ENCODE results near the gene HSPB1. TPM values are rescaled to one million over a fixed set of nuclear protein-coding genes. Genes with fewer than 3 reads are reported as not detected.

Gene HSPB1
- total RNA-seq: 36.2 and 70.0 TPM in 2 replicates
- 234 and 235 TPM in 2 replicates for polyA plus RNA-seq
- polyA plus RNA-seq (2012): 950 and 998 TPM in 2 replicates
- 199 and 349 TPM in 2 replicates for polyA minus RNA-seq (ENCODE audit: low replicate concordance)

DNA sequence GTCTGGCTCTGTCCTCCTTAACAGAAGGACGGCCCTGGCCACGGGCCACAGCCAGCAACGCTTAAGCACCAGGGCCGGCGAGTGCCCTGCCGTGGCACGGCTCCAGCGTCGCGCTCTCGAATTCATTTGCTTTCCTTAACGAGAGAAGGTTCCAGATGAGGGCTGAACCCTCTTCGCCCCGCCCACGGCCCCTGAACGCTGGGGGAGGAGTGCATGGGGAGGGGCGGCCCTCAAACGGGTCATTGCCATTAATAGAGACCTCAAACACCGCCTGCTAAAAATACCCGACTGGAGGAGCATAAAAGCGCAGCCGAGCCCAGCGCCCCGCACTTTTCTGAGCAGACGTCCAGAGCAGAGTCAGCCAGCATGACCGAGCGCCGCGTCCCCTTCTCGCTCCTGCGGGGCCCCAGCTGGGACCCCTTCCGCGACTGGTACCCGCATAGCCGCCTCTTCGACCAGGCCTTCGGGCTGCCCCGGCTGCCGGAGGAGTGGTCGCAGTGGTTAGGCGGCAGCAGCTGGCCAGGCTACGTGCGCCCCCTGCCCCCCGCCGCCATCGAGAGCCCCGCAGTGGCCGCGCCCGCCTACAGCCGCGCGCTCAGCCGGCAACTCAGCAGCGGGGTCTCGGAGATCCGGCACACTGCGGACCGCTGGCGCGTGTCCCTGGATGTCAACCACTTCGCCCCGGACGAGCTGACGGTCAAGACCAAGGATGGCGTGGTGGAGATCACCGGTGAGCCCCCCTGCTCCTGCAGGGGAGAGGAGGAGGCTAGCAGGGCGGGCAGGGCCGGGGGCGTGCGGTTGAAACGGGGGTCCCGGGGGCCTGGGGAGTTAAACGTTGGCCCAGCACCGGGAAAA lies at the start of gene HSPB1:
HSPB1 (plus strand) TSS at position 327 of the 855 bp plus-strand sequence; CDS start at position 367, 40 bp downstream.
- TF ChIP-seq EZH2 (IDR thresholded peaks at IDR 0.05; ENCODE audit: low read length, missing control alignments): no peak
- TF ChIP-seq, protein P1, sequence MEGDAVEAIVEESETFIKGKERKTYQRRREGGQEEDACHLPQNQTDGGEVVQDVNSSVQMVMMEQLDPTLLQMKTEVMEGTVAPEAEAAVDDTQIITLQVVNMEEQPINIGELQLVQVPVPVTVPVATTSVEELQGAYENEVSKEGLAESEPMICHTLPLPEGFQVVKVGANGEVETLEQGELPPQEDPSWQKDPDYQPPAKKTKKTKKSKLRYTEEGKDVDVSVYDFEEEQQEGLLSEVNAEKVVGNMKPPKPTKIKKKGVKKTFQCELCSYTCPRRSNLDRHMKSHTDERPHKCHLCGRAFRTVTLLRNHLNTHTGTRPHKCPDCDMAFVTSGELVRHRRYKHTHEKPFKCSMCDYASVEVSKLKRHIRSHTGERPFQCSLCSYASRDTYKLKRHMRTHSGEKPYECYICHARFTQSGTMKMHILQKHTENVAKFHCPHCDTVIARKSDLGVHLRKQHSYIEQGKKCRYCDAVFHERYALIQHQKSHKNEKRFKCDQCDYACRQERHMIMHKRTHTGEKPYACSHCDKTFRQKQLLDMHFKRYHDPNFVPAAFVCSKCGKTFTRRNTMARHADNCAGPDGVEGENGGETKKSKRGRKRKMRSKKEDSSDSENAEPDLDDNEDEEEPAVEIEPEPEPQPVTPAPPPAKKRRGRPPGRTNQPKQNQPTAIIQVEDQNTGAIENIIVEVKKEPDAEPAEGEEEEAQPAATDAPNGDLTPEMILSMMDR (conservative IDR thresholded peaks at IDR 0.05 in 1 of 2, IDR thresholded peaks at IDR 0.05 in 1 of 2; ENCODE audit: low read depth in 1 of 2, low read length in 2 of 2): no peak
- H3K4me1 ChIP-seq (ENCODE audit: control insufficient read depth, extremely low read depth, insufficient read depth, low read length): peaks cover 9% of the 10 kb centered on the region

DNA sequence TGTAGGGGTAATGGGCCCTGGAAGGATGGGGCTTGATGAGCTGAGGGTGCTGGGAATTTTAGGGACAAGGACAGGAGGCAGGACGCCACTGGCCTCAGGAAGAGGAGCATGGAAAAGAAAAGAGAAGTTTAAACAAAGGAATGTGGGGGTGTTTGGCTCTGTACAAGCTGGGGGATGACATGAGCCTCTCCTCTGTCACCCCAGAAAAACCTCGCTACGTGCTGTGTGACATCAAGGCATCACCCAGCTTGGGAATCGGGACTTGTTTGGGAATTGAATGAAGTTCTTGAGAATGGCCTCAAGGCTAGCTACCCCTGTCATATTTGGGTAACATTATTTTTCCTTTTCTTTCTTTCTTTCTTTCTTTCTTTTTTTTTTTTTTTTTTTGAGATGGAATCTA lies 47.7 kb upstream of the HSPB1 start:
- Histone ChIP-seq H4K20me1 (ENCODE audit: control insufficient read depth, extremely low read depth, insufficient read depth, low read length) (no peaks in the 10 kb centered on the region), H3K4me3 (replicated peaks in 1 of 4; ENCODE audit: control extremely low read depth in 1 of 4, insufficient read depth in 1 of 4, low read depth in 3 of 4, low read length in 4 of 4) (no peak overlapping the region), H2AFZ (ENCODE audit: low read length) (no peak overlapping the region), H3K4me1 (ENCODE audit: control insufficient read depth, extremely low read depth, insufficient read depth, low read length) (no peaks in the 10 kb centered on the region), H3K27me3 (ENCODE audit: control insufficient read depth, insufficient read depth, low read length) (peaks cover 2% of the 10 kb centered on the region), H3K79me2 (ENCODE audit: control insufficient read depth, insufficient read depth, low read length) (no peaks in the 10 kb centered on the region), H3K9ac (ENCODE audit: insufficient read depth, low read length) (no peak overlapping the region), H3K36me3 (ENCODE audit: control insufficient read depth, insufficient read depth, low read length) (no peaks in the 10 kb centered on the region), H3K9me3 (ENCODE audit: control insufficient read depth, insufficient read depth, low read depth, low read length) (no peaks in the 10 kb centered on the region), H3K4me2 (ENCODE audit: extremely low read depth, insufficient read depth, low read length) (no peak overlapping the region), H3K27ac (ENCODE audit: insufficient read depth, low read length) (no peak overlapping the region)
- TF ChIP-seq, protein P1 (conservative IDR thresholded peaks at IDR 0.05 in 1 of 2, IDR thresholded peaks at IDR 0.05 in 1 of 2; ENCODE audit: low read depth in 1 of 2, low read length in 2 of 2): no peak
- TF ChIP-seq EZH2 (IDR thresholded peaks at IDR 0.05; ENCODE audit: low read length, missing control alignments): no peak
- DNase-seq (ENCODE audit: low read depth in 2 of 2): no peak

More for the DNA sequence above, at the start of gene HSPB1:
- Histone ChIP-seq H3K79me2 (ENCODE audit: control insufficient read depth, insufficient read depth, low read length) (peaks cover 12% of the 10 kb centered on the region), H3K4me2 (ENCODE audit: extremely low read depth, insufficient read depth, low read length) (peak within 1 kb of the TSS; percentile 79), H3K27ac (ENCODE audit: insufficient read depth, low read length) (peak within 1 kb of the TSS; percentile 73), H3K36me3 (ENCODE audit: control insufficient read depth, insufficient read depth, low read length) (peaks cover 3% of the 10 kb centered on the region), H3K9me3 (ENCODE audit: control insufficient read depth, insufficient read depth, low read depth, low read length) (no peaks in the 10 kb centered on the region), H3K9ac (ENCODE audit: insufficient read depth, low read length) (peak within 1 kb of the TSS; percentile 93), H2AFZ (ENCODE audit: low read length) (peak within 1 kb of the TSS; percentile 94), H3K4me3 (replicated peaks in 1 of 4; ENCODE audit: control extremely low read depth in 1 of 4, insufficient read depth in 1 of 4, low read depth in 3 of 4, low read length in 4 of 4) (peak within 1 kb of the TSS; percentile 60 to 97 (median 71)), H3K27me3 (ENCODE audit: control insufficient read depth, insufficient read depth, low read length) (no peaks in the 10 kb centered on the region), H4K20me1 (ENCODE audit: control insufficient read depth, extremely low read depth, insufficient read depth, low read length) (no peaks in the 10 kb centered on the region)
- peak; percentile 89 for DNase-seq (ENCODE audit: low read depth in 2 of 2)

DNA sequence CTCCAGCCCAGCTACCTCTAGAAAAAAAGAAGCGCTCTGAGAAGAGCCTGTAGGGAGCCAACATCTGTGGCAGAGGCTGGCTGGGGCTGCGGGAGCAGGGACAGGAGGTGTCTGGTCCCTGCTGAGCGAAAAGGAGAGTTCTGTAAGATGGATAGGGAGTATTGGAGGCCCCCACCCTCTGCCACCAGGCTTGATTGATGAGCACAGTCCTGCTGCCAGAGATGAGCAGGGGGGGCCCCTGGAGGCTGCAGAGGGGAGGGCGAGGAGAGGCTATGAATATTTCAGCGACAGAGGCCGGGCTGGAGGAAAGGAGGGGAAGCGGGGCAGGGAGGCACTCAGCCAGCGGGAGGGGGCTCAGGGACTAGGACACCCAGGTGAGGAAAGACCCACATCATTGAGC lies 44.5 kb upstream of the HSPB1 start:
- Histone ChIP-seq H3K9me3 (ENCODE audit: control insufficient read depth, insufficient read depth, low read depth, low read length) (no peaks in the 10 kb centered on the region), H3K9ac (ENCODE audit: insufficient read depth, low read length) (no peak overlapping the region), H3K4me2 (ENCODE audit: extremely low read depth, insufficient read depth, low read length) (no peak overlapping the region), H3K36me3 (ENCODE audit: control insufficient read depth, insufficient read depth, low read length) (no peaks in the 10 kb centered on the region), H3K79me2 (ENCODE audit: control insufficient read depth, insufficient read depth, low read length) (no peaks in the 10 kb centered on the region), H3K4me3 (replicated peaks in 1 of 4; ENCODE audit: control extremely low read depth in 1 of 4, insufficient read depth in 1 of 4, low read depth in 3 of 4, low read length in 4 of 4) (no peak overlapping the region), H3K27ac (ENCODE audit: insufficient read depth, low read length) (no peak overlapping the region), H3K4me1 (ENCODE audit: control insufficient read depth, extremely low read depth, insufficient read depth, low read length) (no peaks in the 10 kb centered on the region), H2AFZ (ENCODE audit: low read length) (no peak overlapping the region), H4K20me1 (ENCODE audit: control insufficient read depth, extremely low read depth, insufficient read depth, low read length) (no peaks in the 10 kb centered on the region), H3K27me3 (ENCODE audit: control insufficient read depth, insufficient read depth, low read length) (peaks cover 2% of the 10 kb centered on the region)
- DNase-seq (ENCODE audit: low read depth in 2 of 2): no peak
- no peak for TF ChIP-seq EZH2 (IDR thresholded peaks at IDR 0.05; ENCODE audit: low read length, missing control alignments)
- TF ChIP-seq, protein P1 (conservative IDR thresholded peaks at IDR 0.05 in 1 of 2, IDR thresholded peaks at IDR 0.05 in 1 of 2; ENCODE audit: low read depth in 1 of 2, low read length in 2 of 2): no peak

Data from fibroblast of lung (primary cell).